WTC11 (cell line): ENCODE data around the gene KIAA1671. TPM values are rescaled to one million over a fixed set of nuclear protein-coding genes. Genes with fewer than 3 reads are reported as not detected.
"Not testable (repeated sequence)": the region's sequence is repeated elsewhere in the genome, so short reads cannot be mapped to it uniquely, and the experiment has no call there.

ENCODE experiments used
- ATAC-seq: fragments of 200-7000 bp; cut with Tn5 transposase; 2 replicates; pipeline ENCODE4 v1.10.0; 2021; ENCODE audit warnings: mild to moderate bottlenecking, moderate library complexity
- CTCF ChIA-PET: fragments of 300-600 bp; sonication (Branson Sonifier 250); formaldehyde crosslinking; loops from one replicate; lab custom pipeline; 2021; ENCODE audit warnings: antibody characterized with exemption; lab: Charles Lee
- POLR2A ChIA-PET: fragments of 350-600 bp; sonication (Branson Sonifier 250); formaldehyde crosslinking; loops from one replicate; lab custom pipeline; 2021; ENCODE audit warnings: antibody characterized with exemption; lab: Charles Lee
- DNase-seq: peaks from one replicate; pipeline ENCODE4 v3.0.0; 2021; ENCODE audit warnings: low spot score
- H3K27ac Mint-ChIP-seq: 2 replicates; pipeline ENCODE4 v1.8.0; 2021; ENCODE audit warnings: mixed read lengths
- H3K27me3 Mint-ChIP-seq: 2 replicates; pipeline ENCODE4 v1.8.0; 2021; ENCODE audit warnings: low read depth, mild to moderate bottlenecking, moderate library complexity, mixed read lengths
- H3K36me3 Mint-ChIP-seq: 2 replicates; pipeline ENCODE4 v1.8.0; 2021; ENCODE audit warnings: mixed read lengths
- H3K4me1 Mint-ChIP-seq: 2 replicates; pipeline ENCODE4 v1.8.0; 2022; ENCODE audit warnings: mixed read lengths
- H3K4me3 Mint-ChIP-seq: 2 replicates; pipeline ENCODE4 v1.8.0; 2021; ENCODE audit warnings: mild to moderate bottlenecking, moderate library complexity, mixed read lengths
- H3K9me3 Mint-ChIP-seq: 2 replicates; pipeline ENCODE4 v1.8.0; 2021; ENCODE audit warnings: mixed read lengths
- CREB1 ChIP-seq: sonication (generic); formaldehyde crosslinking; IDR thresholded peaks from 2 replicates; pipeline ENCODE4 v1.8.0; 2023; ENCODE audit warnings: mild to moderate bottlenecking, missing genetic modification reagents
- CTCF ChIP-seq: fragments of 200-600 bp; IDR thresholded peaks from 2 replicates; pipeline ENCODE4 v1.8.0; 2022; ENCODE audit warnings: antibody characterized with exemption
- E2F5 ChIP-seq: sonication (generic); formaldehyde crosslinking; IDR thresholded peaks from 2 replicates; pipeline ENCODE4 v1.8.1; 2022; ENCODE audit warnings: mild to moderate bottlenecking, moderate library complexity, missing genetic modification reagents
- ELF4 ChIP-seq: sonication (generic); formaldehyde crosslinking; IDR thresholded peaks from 2 replicates; pipeline ENCODE4 v1.8.1; 2022; ENCODE audit warnings: low read depth, mild to moderate bottlenecking, moderate library complexity, missing genetic modification reagents
- ESRRA ChIP-seq: sonication (generic); formaldehyde crosslinking; IDR thresholded peaks from 2 replicates; pipeline ENCODE4 v1.8.1; 2022; ENCODE audit warnings: mild to moderate bottlenecking, missing genetic modification reagents, borderline replicate concordance
- GTF2I ChIP-seq: fragments of 250-450 bp; sonication (Bioruptor Pico); conservative IDR thresholded peaks from 2 replicates; pipeline ENCODE4 v1.4.0; 2021; ENCODE audit warnings: mild to moderate bottlenecking
- IRF2 ChIP-seq: sonication (generic); formaldehyde crosslinking; IDR thresholded peaks from 2 replicates; pipeline ENCODE4 v1.8.0; 2022; ENCODE audit warnings: low read depth, missing genetic modification reagents, borderline replicate concordance
- MLX ChIP-seq: sonication (generic); formaldehyde crosslinking; IDR thresholded peaks from 2 replicates; pipeline ENCODE4 v1.8.1; 2023; ENCODE audit warnings: mild to moderate bottlenecking, missing genetic modification reagents, moderate library complexity
- MXD4 ChIP-seq: fragments of 250-450 bp; sonication (Bioruptor Pico); IDR thresholded peaks from 2 replicates; pipeline ENCODE4 v1.8.0; 2021; ENCODE audit warnings: mild to moderate bottlenecking, moderate library complexity, borderline replicate concordance
- NFATC4 ChIP-seq: fragments of 250-450 bp; sonication (Bioruptor Pico); IDR thresholded peaks from 2 replicates; pipeline ENCODE4 v1.9.0; 2021; ENCODE audit warnings: mild to moderate bottlenecking
- NFE2L1 ChIP-seq: sonication (generic); formaldehyde crosslinking; IDR thresholded peaks from 2 replicates; pipeline ENCODE4 v1.8.1; 2023; ENCODE audit warnings: missing genetic modification reagents
- NFYB ChIP-seq: sonication (generic); formaldehyde crosslinking; conservative IDR thresholded peaks from 2 replicates; pipeline ENCODE4 v1.8.0; 2022; ENCODE audit warnings: low read depth, missing genetic modification reagents
- OVOL2 ChIP-seq: fragments of 250-450 bp; sonication (Bioruptor Pico); IDR thresholded peaks from 2 replicates; pipeline ENCODE4 v1.9.0; 2021; ENCODE audit warnings: mild to moderate bottlenecking, borderline replicate concordance
- TCF7 ChIP-seq: sonication (generic); formaldehyde crosslinking; IDR thresholded peaks from 2 replicates; pipeline ENCODE4 v1.8.0; 2022; ENCODE audit warnings: mild to moderate bottlenecking, low read depth, missing genetic modification reagents, moderate library complexity
- TEAD1 ChIP-seq: sonication (generic); formaldehyde crosslinking; IDR thresholded peaks from 2 replicates; pipeline ENCODE4 v1.8.0; 2022; ENCODE audit warnings: mild to moderate bottlenecking, missing genetic modification reagents
- TEAD4 ChIP-seq: sonication (generic); formaldehyde crosslinking; IDR thresholded peaks from 2 replicates; pipeline ENCODE4 v1.8.0; 2022; ENCODE audit warnings: mild to moderate bottlenecking, missing genetic modification reagents
- ZBTB43 ChIP-seq: sonication (generic); formaldehyde crosslinking; IDR thresholded peaks from 2 replicates; pipeline ENCODE4 v1.8.1; 2023; ENCODE audit warnings: mild to moderate bottlenecking, missing genetic modification reagents
- ZNF121 ChIP-seq: sonication (generic); formaldehyde crosslinking; IDR thresholded peaks from 2 replicates; pipeline ENCODE4 v1.8.0; 2023; ENCODE audit warnings: missing genetic modification reagents
- ZNF416 ChIP-seq: fragments of 250-450 bp; sonication (Bioruptor Pico); IDR thresholded peaks from 2 replicates; pipeline ENCODE4 v1.9.0; 2021; ENCODE audit warnings: mild to moderate bottlenecking, inconsistent platforms
- total RNA-seq: library from RNA; stranded (reverse); gene quantifications from 3 replicates; pipeline ENCODE4 v1.2.3, GENCODE V29; 2021
- TF ChIP-seq, protein P1 (sequence below): sonication (generic); formaldehyde crosslinking; IDR thresholded peaks from 2 replicates; pipeline ENCODE4 v1.8.1; 2023; ENCODE audit warnings: mild to moderate bottlenecking, missing genetic modification reagents, moderate library complexity
- TF ChIP-seq, protein P2 (sequence below): sonication (generic); formaldehyde crosslinking; IDR thresholded peaks from 2 replicates; pipeline ENCODE4 v1.8.1; 2023; ENCODE audit warnings: mild to moderate bottlenecking, missing genetic modification reagents, borderline replicate concordance
- TF ChIP-seq, protein P3 (sequence below): fragments of 250-450 bp; sonication (Bioruptor Pico); IDR thresholded peaks from 2 replicates; pipeline ENCODE4 v1.9.0; 2021; ENCODE audit warnings: mild to moderate bottlenecking

KIAA1671 gene
- total RNA-seq, 1 experiment from 2014 or later = 26.0 TPM

GRCh38 chr22:25203082-25203481, 250.6 kb downstream of the KIAA1671 start:
- ChIA-PET POLR2A (no interaction called here), CTCF (interaction anchor here (0.6 to 2.3 kb wide), 26 partner anchors 9 to 569 kb away, joined by 3 to 22 read pairs (median 4); no protein-coding TSS in a partner anchor)

DNA sequence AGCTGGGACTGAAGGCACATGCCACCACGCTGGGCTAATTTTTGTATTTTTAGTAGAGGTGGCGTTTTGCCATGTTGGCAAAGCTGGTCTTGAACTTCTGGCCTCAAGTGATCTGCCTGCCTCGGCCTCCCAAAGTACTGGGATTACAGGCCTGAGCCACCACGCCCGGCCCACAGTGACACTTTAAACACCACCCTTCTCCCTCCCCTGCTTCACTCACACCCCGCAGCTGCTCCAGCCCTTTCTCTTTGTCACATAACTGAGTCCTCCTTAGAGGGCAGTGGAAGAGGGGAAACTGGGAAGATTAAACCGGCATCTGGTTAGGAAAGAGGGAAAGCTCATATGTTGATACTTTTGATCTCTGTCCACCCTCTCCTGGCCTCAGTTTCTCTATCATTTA, 252.0 kb downstream of the KIAA1671 start:
- H3K27ac Mint-ChIP-seq, H3K27me3 Mint-ChIP-seq, H3K4me3 Mint-ChIP-seq, DNase-seq, H3K9me3 Mint-ChIP-seq, POLR2A ChIA-PET, H3K36me3 Mint-ChIP-seq, H3K4me1 Mint-ChIP-seq, ATAC-seq: not testable (repeated sequence)
- CTCF ChIA-PET = interaction anchor here (1.2 kb wide), 2 partner anchors 11 to 123 kb away, joined by 3 read pairs; no protein-coding TSS in a partner anchor

More at GRCh38 chr22:25203082-25203481, 250.6 kb downstream of the KIAA1671 start:
- H3K9me3 Mint-ChIP-seq = no peaks in the 10 kb centered on the region
- H3K27ac Mint-ChIP-seq = no peak overlapping the region
- no peaks in the 10 kb centered on the region for H3K27me3 Mint-ChIP-seq
- TF ChIP-seq NFYB (CRISPR knock-in tag) (no peak), TCF7 (no peak), IRF2 (CRISPR knock-in tag) (no peak), MXD4 (no peak), CREB1 (CRISPR knock-in tag) (no peak), TEAD4 (no peak), GTF2I (CRISPR knock-in tag) (no peak), ZNF121 (no peak), CTCF (no peak), NFATC4 (CRISPR knock-in tag) (no peak), ZBTB43 (CRISPR knock-in tag) (no peak), ELF4 (CRISPR knock-in tag) (no peak), OVOL2 (CRISPR knock-in tag) (no peak), E2F5 (CRISPR knock-in tag) (no peak), NFE2L1 (CRISPR knock-in tag) (no peak)
- TF ChIP-seq, protein P1, sequence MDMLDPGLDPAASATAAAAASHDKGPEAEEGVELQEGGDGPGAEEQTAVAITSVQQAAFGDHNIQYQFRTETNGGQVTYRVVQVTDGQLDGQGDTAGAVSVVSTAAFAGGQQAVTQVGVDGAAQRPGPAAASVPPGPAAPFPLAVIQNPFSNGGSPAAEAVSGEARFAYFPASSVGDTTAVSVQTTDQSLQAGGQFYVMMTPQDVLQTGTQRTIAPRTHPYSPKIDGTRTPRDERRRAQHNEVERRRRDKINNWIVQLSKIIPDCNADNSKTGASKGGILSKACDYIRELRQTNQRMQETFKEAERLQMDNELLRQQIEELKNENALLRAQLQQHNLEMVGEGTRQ (CRISPR knock-in tag) = no peak
- H3K36me3 Mint-ChIP-seq = no peaks in the 10 kb centered on the region
- ATAC-seq (no peak), DNase-seq (no peak)
- no peak overlapping the region for H3K4me3 Mint-ChIP-seq
- H3K4me1 Mint-ChIP-seq = no peaks in the 10 kb centered on the region

DNA sequence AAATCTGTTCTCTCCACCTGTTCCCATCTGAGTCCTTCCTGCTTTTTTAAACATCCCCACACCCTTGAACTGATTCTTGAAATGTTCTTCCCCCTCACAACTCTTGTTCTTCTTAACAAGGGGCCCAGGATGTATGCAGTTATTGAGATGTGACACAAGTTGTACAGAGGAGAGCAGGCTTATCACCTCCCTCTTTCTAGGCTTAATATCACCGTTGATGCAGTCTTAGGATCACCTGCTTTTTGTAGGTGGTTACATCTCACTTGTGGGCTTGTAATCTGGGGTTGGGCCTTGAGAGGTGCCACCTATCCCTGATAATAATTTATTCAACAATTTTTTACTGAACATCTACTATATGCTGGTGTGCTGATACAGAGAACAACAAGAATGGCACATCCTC, 253.3 kb downstream of the KIAA1671 start:
- ChIA-PET CTCF (no interaction called here), POLR2A (no interaction called here)
- no peak for DNase-seq
- no peak for ATAC-seq
- Mint-ChIP-seq H3K9me3 (no peaks in the 10 kb centered on the region), H3K4me1 (no peaks in the 10 kb centered on the region), H3K4me3 (no peak overlapping the region), H3K36me3 (no peaks in the 10 kb centered on the region), H3K27ac (no peak overlapping the region), H3K27me3 (no peaks in the 10 kb centered on the region)
- TF ChIP-seq, protein P2, sequence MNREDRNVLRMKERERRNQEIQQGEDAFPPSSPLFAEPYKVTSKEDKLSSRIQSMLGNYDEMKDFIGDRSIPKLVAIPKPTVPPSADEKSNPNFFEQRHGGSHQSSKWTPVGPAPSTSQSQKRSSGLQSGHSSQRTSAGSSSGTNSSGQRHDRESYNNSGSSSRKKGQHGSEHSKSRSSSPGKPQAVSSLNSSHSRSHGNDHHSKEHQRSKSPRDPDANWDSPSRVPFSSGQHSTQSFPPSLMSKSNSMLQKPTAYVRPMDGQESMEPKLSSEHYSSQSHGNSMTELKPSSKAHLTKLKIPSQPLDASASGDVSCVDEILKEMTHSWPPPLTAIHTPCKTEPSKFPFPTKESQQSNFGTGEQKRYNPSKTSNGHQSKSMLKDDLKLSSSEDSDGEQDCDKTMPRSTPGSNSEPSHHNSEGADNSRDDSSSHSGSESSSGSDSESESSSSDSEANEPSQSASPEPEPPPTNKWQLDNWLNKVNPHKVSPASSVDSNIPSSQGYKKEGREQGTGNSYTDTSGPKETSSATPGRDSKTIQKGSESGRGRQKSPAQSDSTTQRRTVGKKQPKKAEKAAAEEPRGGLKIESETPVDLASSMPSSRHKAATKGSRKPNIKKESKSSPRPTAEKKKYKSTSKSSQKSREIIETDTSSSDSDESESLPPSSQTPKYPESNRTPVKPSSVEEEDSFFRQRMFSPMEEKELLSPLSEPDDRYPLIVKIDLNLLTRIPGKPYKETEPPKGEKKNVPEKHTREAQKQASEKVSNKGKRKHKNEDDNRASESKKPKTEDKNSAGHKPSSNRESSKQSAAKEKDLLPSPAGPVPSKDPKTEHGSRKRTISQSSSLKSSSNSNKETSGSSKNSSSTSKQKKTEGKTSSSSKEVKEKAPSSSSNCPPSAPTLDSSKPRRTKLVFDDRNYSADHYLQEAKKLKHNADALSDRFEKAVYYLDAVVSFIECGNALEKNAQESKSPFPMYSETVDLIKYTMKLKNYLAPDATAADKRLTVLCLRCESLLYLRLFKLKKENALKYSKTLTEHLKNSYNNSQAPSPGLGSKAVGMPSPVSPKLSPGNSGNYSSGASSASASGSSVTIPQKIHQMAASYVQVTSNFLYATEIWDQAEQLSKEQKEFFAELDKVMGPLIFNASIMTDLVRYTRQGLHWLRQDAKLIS = no peak
- TF ChIP-seq ESRRA (no peak), MLX (CRISPR knock-in tag) (no peak), ZNF416 (no peak), TEAD1 (CRISPR knock-in tag) (no peak)
- TF ChIP-seq, protein P3, sequence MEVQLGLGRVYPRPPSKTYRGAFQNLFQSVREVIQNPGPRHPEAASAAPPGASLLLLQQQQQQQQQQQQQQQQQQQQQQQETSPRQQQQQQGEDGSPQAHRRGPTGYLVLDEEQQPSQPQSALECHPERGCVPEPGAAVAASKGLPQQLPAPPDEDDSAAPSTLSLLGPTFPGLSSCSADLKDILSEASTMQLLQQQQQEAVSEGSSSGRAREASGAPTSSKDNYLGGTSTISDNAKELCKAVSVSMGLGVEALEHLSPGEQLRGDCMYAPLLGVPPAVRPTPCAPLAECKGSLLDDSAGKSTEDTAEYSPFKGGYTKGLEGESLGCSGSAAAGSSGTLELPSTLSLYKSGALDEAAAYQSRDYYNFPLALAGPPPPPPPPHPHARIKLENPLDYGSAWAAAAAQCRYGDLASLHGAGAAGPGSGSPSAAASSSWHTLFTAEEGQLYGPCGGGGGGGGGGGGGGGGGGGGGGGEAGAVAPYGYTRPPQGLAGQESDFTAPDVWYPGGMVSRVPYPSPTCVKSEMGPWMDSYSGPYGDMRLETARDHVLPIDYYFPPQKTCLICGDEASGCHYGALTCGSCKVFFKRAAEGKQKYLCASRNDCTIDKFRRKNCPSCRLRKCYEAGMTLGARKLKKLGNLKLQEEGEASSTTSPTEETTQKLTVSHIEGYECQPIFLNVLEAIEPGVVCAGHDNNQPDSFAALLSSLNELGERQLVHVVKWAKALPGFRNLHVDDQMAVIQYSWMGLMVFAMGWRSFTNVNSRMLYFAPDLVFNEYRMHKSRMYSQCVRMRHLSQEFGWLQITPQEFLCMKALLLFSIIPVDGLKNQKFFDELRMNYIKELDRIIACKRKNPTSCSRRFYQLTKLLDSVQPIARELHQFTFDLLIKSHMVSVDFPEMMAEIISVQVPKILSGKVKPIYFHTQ = no peak
